Chondrocyte (in vitro differentiated cells): ENCODE data around the gene KCTD7. TPM values are rescaled to one million over a fixed set of nuclear protein-coding genes. Genes with fewer than 3 reads are reported as not detected.
A peak's percentile ranks its signal among the peaks of the same experiment; 100 is the strongest.
"Not testable (repeated sequence)": the region's sequence is repeated elsewhere in the genome, so short reads cannot be mapped to it uniquely, and the experiment has no call there.

Experiments
- DNase-seq: peaks from one replicate; pipeline ENCODE4 v3.0.0; 2021; ENCODE audit warnings: mixed read lengths, low spot score
- H3K27ac Mint-ChIP-seq: one replicate; pipeline ENCODE4 v1.8.0; 2021; ENCODE audit warnings: mild to moderate bottlenecking, moderate library complexity, mixed read lengths; ENCODE audit not compliant: unreplicated experiment
- H3K27me3 Mint-ChIP-seq: 2 replicates; pipeline ENCODE4 v1.8.0; 2021; ENCODE audit warnings: low read depth, mixed read lengths
- H3K36me3 Mint-ChIP-seq: 2 replicates; pipeline ENCODE4 v1.8.0; 2021; ENCODE audit warnings: low read depth, mixed read lengths
- H3K4me1 Mint-ChIP-seq: 2 replicates; pipeline ENCODE4 v1.8.0; 2021; ENCODE audit warnings: low read depth, mild to moderate bottlenecking, mixed read lengths
- H3K4me3 Mint-ChIP-seq: one replicate; pipeline ENCODE4 v1.8.0; 2021; ENCODE audit warnings: mild to moderate bottlenecking, moderate library complexity, mixed read lengths; ENCODE audit not compliant: unreplicated experiment
- H3K9me3 Mint-ChIP-seq: 2 replicates; pipeline ENCODE4 v1.8.0; 2021; ENCODE audit warnings: low read depth, mixed read lengths
- CTCF ChIP-seq: fragments of 200-600 bp; sonication (generic); IDR thresholded peaks from 2 replicates; pipeline ENCODE4 v1.5.0; 2021; ENCODE audit warnings: antibody characterized with exemption, mild to moderate bottlenecking, moderate library complexity
- total RNA-seq: library from RNA; stranded (reverse); gene quantifications from 3 replicates; pipeline ENCODE4 v1.2.1, GENCODE V29; 2021

Gene KCTD7
- total RNA-seq, 1 donor from 2014 or later, result 16.4 TPM

- TF ChIP-seq CTCF, result peak; percentile 46
- not testable (repeated sequence) for H3K27me3 Mint-ChIP-seq, DNase-seq, H3K36me3 Mint-ChIP-seq, H3K9me3 Mint-ChIP-seq
- Mint-ChIP-seq H3K27ac (peak overlapping the region; percentile 99), H3K4me3 (peak overlapping the region; percentile 91), H3K4me1 (peaks cover 18% of the 10 kb centered on the region)
Observed at GRCh38 chr7:66653719-66654274, 25.1 kb downstream of the KCTD7 start.

- H3K9me3 Mint-ChIP-seq, result no peaks in the 10 kb centered on the region
- peak overlapping the region; percentile 91 for H3K4me3 Mint-ChIP-seq
- peak; percentile 99 for DNase-seq
- peaks cover 1% of the 10 kb centered on the region for H3K36me3 Mint-ChIP-seq
- H3K27ac Mint-ChIP-seq, result peak overlapping the region; percentile 99
- TF ChIP-seq CTCF, result no peak
- H3K4me1 Mint-ChIP-seq, result peaks cover 18% of the 10 kb centered on the region
- H3K27me3 Mint-ChIP-seq, result no peaks in the 10 kb centered on the region
Observed at GRCh38 chr7:66654275-66655112, 25.8 kb downstream of the KCTD7 start.

- peak overlapping the region; percentile 99 for H3K27ac Mint-ChIP-seq
- not testable (repeated sequence) for H3K9me3 Mint-ChIP-seq, H3K36me3 Mint-ChIP-seq, DNase-seq, H3K27me3 Mint-ChIP-seq
- TF ChIP-seq CTCF, result peak; percentile 59
- H3K4me3 Mint-ChIP-seq, result peak overlapping the region; percentile 91
- peaks cover 18% of the 10 kb centered on the region for H3K4me1 Mint-ChIP-seq
Observed at GRCh38 chr7:66655113-66655806, 26.6 kb downstream of the KCTD7 start.

GRCh38 chr7:66655826-66656485, 27.3 kb downstream of the KCTD7 start:
- not testable (repeated sequence) for DNase-seq, H3K36me3 Mint-ChIP-seq, H3K9me3 Mint-ChIP-seq, H3K27me3 Mint-ChIP-seq
- Mint-ChIP-seq H3K4me1 (peaks cover 18% of the 10 kb centered on the region), H3K4me3 (peak overlapping the region; percentile 91), H3K27ac (peak overlapping the region; percentile 99)

- Mint-ChIP-seq H3K9me3 (peaks cover 3% of the 10 kb centered on the region), H3K27me3 (no peaks in the 10 kb centered on the region), H3K4me3 (no peak overlapping the region), H3K27ac (no peak overlapping the region), H3K36me3 (peaks cover 1% of the 10 kb centered on the region), H3K4me1 (peaks cover 15% of the 10 kb centered on the region)
- no peak for DNase-seq
- TF ChIP-seq CTCF, result no peak
Observed at GRCh38 chr7:66657798-66658197, 29.1 kb downstream of the KCTD7 start.
